Ectodermal cell (in vitro differentiated cells): ENCODE data around the gene ZFAND3.

Experiments used
- H3K27ac ChIP-seq: 2 replicates; pipeline ENCODE4 v1.7.0; 2013; ENCODE audit warnings: mild to moderate bottlenecking, low read depth, low read length; ENCODE audit not compliant: insufficient read depth, poor library complexity, severe bottlenecking
- H3K27me3 ChIP-seq: 2 replicates; pipeline ENCODE4 v1.7.0; 2013; ENCODE audit warnings: mild to moderate bottlenecking, low read length; ENCODE audit not compliant: insufficient read depth, control insufficient read depth, poor library complexity, severe bottlenecking
- H3K36me3 ChIP-seq: one replicate; pipeline ENCODE4 v1.7.0; 2013; ENCODE audit warnings: low read length; ENCODE audit not compliant: control insufficient read depth, insufficient read depth
- H3K4me1 ChIP-seq: one replicate; pipeline ENCODE4 v1.7.0; 2013; ENCODE audit warnings: low read length; ENCODE audit not compliant: control insufficient read depth, insufficient read depth
- H3K4me3 ChIP-seq: 2 replicates; pipeline ENCODE4 v1.7.0; 2013; ENCODE audit warnings: low read depth, low read length, control low read depth; ENCODE audit not compliant: insufficient read depth
- H3K9me3 ChIP-seq: 2 replicates; pipeline ENCODE4 v1.7.0; 2013; ENCODE audit warnings: mild to moderate bottlenecking, low read length, moderate library complexity; ENCODE audit not compliant: control insufficient read depth
- WGBS, 2 experiments: methylation state at CpG; one replicate each; pipeline ENCODE4 v1.1.7; 2013; ENCODE audit warnings: missing lambda C conversion rate in 2 of 2; 5-methylcytosine and 5-hydroxymethylcytosine counted together

The ZFAND3 gene

GRCh38 chr6:38183856-38184584 is 364.5 kb downstream of the ZFAND3 start:
- H3K36me3 ChIP-seq: no peaks in the 10 kb centered on the region
- peaks cover 30% of the 10 kb centered on the region for H3K4me1 ChIP-seq
- no peak overlapping the region for H3K27ac ChIP-seq
- H3K4me3 ChIP-seq: no peak overlapping the region
- 86 to 89% methylated on average over 13 of the region's 13 CpGs for WGBS, 2 experiments
- no peaks in the 10 kb centered on the region for H3K27me3 ChIP-seq
- no peaks in the 10 kb centered on the region for H3K9me3 ChIP-seq

DNA sequence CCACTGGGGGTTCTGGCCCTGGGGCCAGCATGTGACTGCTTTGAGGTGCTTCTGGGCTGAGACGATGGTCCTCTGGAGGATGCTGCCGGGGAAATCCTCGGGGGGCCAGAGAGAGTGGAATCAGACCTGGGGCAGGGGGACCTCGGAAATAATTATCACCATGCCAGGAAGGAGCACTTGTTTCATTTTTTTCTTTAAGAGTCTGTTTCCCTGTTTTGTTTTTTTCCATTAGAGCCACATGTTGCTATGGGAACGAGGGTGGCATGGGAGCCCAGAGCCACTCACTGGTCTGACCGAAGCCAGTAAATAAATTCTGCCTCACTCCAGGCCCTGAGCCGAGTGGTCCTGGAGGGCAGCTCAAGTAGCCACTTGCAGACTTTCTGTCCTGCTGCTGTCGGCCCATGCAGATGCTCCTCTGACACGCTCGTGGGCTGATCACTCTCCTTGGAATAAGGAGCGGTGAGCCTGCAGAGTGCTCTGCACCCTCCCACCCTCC is 365.1 kb downstream of the ZFAND3 start:
- no peaks in the 10 kb centered on the region for H3K27me3 ChIP-seq
- no peaks in the 10 kb centered on the region for H3K36me3 ChIP-seq
- no peaks in the 10 kb centered on the region for H3K9me3 ChIP-seq
- H3K27ac ChIP-seq: no peak overlapping the region
- H3K4me3 ChIP-seq: no peak overlapping the region
- 72 to 79% methylated on average over 11 of the region's 11 CpGs for WGBS, 2 experiments
- H3K4me1 ChIP-seq: peaks cover 31% of the 10 kb centered on the region

- H3K4me3 ChIP-seq: no peak overlapping the region
- no peaks in the 10 kb centered on the region for H3K36me3 ChIP-seq
- no peak overlapping the region for H3K27ac ChIP-seq
- H3K27me3 ChIP-seq: no peaks in the 10 kb centered on the region
- WGBS, 2 experiments: 95 to 96% methylated on average over 6 of the region's 6 CpGs
- no peaks in the 10 kb centered on the region for H3K9me3 ChIP-seq
- peaks cover 31% of the 10 kb centered on the region for H3K4me1 ChIP-seq
Observed at GRCh38 chr6:38185244-38185643, 365.7 kb downstream of the ZFAND3 start.

- Histone ChIP-seq H3K27me3 (no peaks in the 10 kb centered on the region), H3K4me1 (peaks cover 31% of the 10 kb centered on the region), H3K4me3 (no peak overlapping the region), H3K27ac (no peak overlapping the region), H3K9me3 (no peaks in the 10 kb centered on the region), H3K36me3 (no peaks in the 10 kb centered on the region)
- 94 to 97% methylated on average over 8 of the region's 8 CpGs for WGBS, 2 experiments
Observed at GRCh38 chr6:38185752-38186151, 366.2 kb downstream of the ZFAND3 start.

DNA sequence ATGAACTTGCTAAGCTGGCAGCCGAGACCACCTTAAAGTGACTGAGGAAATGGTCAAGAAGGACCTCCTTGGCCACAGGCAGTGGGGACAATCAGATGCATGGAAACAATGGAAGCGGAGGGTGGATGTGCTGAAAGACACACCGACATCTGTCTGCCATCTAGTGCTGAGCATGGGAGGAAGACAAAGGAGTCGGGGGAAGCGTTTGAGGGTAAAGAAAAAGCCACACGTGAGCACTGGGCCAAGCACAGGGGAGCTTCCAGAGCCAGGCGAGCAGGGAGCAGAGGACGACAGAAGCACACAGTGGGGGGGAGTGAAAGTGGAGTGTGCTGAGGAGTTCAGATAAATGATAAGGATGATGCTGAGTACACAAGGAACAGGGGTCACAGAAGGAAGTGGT is 367.8 kb downstream of the ZFAND3 start:
- H3K4me1 ChIP-seq: peaks cover 46% of the 10 kb centered on the region
- H3K9me3 ChIP-seq: no peaks in the 10 kb centered on the region
- no peaks in the 10 kb centered on the region for H3K27me3 ChIP-seq
- H3K36me3 ChIP-seq: no peaks in the 10 kb centered on the region
- no peak overlapping the region for H3K27ac ChIP-seq
- WGBS, 2 experiments: 29 to 32% methylated on average over 8 of the region's 8 CpGs
- no peak overlapping the region for H3K4me3 ChIP-seq

DNA sequence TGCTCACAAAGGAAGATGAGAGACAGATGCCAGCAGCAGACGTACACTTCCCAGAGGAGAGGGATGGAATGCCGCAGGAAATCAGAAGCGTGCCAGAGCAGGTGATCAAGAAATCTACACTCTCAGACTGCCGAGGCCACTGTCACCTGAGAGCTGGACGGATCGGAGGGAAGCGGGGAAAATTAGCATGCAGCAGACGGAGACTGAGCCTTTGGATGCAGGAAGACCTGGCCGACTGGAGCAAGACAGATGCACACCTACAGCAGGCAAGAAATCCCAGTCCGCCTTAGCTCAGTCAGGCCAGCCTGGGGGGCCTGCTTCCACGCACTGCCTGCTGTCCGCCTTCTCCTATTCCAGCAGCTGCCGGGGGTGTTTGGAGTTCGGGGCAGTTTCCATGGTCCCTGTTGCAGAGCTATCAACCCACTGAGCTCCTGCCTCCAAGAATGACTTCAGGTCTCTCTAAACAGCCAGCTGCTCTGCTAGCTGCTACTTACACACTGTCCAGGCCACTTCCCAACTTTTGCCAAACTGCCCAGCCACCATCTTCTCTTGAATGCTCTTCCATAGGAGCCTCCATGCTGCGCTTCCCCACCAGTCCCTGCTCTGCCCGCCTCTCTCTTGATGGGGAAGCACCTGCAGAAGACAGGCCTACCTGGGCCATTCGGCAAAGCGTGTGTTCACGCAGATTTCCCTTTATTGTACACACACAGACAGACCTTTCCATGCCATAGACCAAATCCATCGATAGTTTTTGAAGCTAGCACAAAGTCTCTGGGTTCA is 368.5 kb downstream of the ZFAND3 start:
- no peak overlapping the region for H3K4me3 ChIP-seq
- H3K36me3 ChIP-seq: no peaks in the 10 kb centered on the region
- 92% methylated on average over 20 of the region's 20 CpGs for WGBS, 2 experiments
- peaks cover 53% of the 10 kb centered on the region for H3K4me1 ChIP-seq
- no peaks in the 10 kb centered on the region for H3K9me3 ChIP-seq
- H3K27ac ChIP-seq: no peak overlapping the region
- no peaks in the 10 kb centered on the region for H3K27me3 ChIP-seq

- H3K4me3 ChIP-seq: no peak overlapping the region
- H3K27ac ChIP-seq: no peak overlapping the region
- H3K27me3 ChIP-seq: no peaks in the 10 kb centered on the region
- no peaks in the 10 kb centered on the region for H3K36me3 ChIP-seq
- H3K9me3 ChIP-seq: no peaks in the 10 kb centered on the region
- peaks cover 56% of the 10 kb centered on the region for H3K4me1 ChIP-seq
- 93 to 94% methylated on average over 14 of the region's 14 CpGs for WGBS, 2 experiments
Observed at GRCh38 chr6:38188677-38189335, 369.3 kb downstream of the ZFAND3 start.

DNA sequence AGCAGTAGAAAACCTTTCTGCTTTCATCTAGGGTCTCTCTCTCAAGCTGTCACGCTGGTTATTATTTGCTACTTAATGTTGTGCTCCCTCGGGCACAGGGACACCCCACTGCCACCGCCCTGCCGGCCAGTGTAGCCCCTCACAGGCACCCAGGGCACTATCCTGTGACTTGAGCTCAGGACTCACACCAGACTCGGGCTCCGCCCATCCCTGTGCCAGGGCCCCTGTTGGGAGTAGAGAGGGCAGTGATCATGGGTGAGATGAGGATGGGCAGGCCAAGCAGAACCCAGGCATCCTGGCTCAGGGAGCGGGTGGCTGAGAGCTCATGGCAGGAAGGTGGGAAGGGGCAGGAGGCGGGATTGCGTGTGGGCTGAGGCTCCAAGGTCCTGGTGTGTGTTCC is 371.9 kb downstream of the ZFAND3 start:
- Histone ChIP-seq H3K4me1 (peaks cover 50% of the 10 kb centered on the region), H3K4me3 (no peak overlapping the region), H3K27me3 (no peaks in the 10 kb centered on the region), H3K9me3 (no peaks in the 10 kb centered on the region), H3K36me3 (no peaks in the 10 kb centered on the region), H3K27ac (no peak overlapping the region)
- 86 to 87% methylated on average over 9 of the region's 9 CpGs for WGBS, 2 experiments

DNA sequence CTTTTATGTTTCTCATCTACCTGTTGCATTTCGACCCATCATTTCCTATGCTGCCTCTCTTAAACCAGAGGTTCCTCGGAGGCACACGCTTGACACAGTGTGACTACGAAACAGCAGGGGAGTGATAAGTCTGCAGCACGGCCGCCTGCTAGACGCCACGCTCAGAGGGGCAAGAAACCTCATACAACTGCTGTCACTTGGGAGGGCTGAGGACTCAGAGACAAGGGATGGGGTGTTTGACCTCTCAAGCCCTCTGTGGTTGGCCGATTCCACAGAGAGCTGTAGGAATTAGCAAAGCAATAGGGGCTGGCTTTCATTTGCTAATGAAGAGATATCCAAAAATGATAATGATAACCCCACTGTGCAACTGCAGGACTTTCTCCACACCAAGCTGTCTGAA is 372.5 kb downstream of the ZFAND3 start:
- no peaks in the 10 kb centered on the region for H3K36me3 ChIP-seq
- H3K27me3 ChIP-seq: no peaks in the 10 kb centered on the region
- no peak overlapping the region for H3K4me3 ChIP-seq
- H3K27ac ChIP-seq: no peak overlapping the region
- no peaks in the 10 kb centered on the region for H3K9me3 ChIP-seq
- peaks cover 49% of the 10 kb centered on the region for H3K4me1 ChIP-seq
- 13 to 19% methylated on average over 9 of the region's 9 CpGs for WGBS, 2 experiments

GRCh38 chr6:38192487-38192886 is 373.0 kb downstream of the ZFAND3 start:
- no peaks in the 10 kb centered on the region for H3K9me3 ChIP-seq
- H3K27me3 ChIP-seq: no peaks in the 10 kb centered on the region
- no peak overlapping the region for H3K4me3 ChIP-seq
- WGBS, 2 experiments: 38 to 42% methylated on average over 5 of the region's 5 CpGs
- H3K27ac ChIP-seq: peak overlapping the region; percentile 1
- peaks cover 48% of the 10 kb centered on the region for H3K4me1 ChIP-seq
- H3K36me3 ChIP-seq: no peaks in the 10 kb centered on the region
